Measurements from ENCODE around the gene CMTR1.

DNA sequence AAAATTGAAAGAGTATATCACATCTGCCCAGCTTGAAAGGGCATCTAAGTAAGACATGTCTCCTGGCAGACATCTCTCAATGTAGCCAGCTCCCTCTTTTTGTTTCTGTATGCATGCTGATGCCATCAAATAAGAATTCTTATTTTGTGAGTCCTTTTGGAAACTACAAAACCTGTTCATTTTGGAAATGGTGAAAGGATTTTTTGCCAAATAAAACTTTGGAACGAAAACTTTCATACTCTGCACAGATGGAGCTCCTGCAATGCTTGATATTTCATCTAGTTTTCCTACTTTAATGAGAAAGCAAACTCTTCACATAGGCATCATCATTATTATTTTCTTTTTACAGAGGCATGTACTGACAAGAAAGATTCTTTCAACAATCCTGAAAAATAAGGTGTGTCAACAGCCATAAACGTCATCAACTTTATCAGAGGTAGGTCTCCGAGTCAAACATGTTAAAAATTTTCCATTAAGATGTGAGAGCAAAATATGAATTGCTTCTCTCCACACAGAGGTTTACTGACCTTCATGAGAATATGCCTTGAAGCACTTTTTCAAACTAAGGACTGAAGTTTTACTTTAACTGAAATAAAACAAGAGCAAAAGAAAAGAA is 26.2 kb upstream of the CMTR1 start:
- TF ChIP-seq SUZ12 (IDR thresholded peaks at IDR 0.05; ENCODE audit: extremely low read depth, insufficient read depth, insufficient read length), result no peak
- no peak for TF ChIP-seq YY1 (IDR thresholded peaks at IDR 0.05; ENCODE audit: insufficient read depth, insufficient read length)

Data from NT2/D1 (cell line).